T-helper 2 cell treated with Interferon-gamma antibody and Interleukin-4, amounts not matched to agents 100 ng/mL and 5 ng/mL, for 36 hours (primary cell): ENCODE data around the gene LPCAT1. TPM values are rescaled to one million over a fixed set of nuclear protein-coding genes. Genes with fewer than 3 reads are reported as not detected.
"Not testable (repeated sequence)": the region's sequence is repeated elsewhere in the genome, so short reads cannot be mapped to it uniquely, and the experiment has no call there.

Experiments used
- intact Hi-C: fragments of 100-400 bp; cut with micrococcal nuclease; formaldehyde crosslinking; loops from one replicate; pipeline ENCODE4 v1.15.1; 2023
- total RNA-seq: library from RNA; stranded (reverse); gene quantifications from 2 replicates; pipeline ENCODE4 v1.2.3, GENCODE V29; 2022

LPCAT1 gene
- total RNA-seq, 1 donor from 2014 or later: 73.9 TPM

DNA sequence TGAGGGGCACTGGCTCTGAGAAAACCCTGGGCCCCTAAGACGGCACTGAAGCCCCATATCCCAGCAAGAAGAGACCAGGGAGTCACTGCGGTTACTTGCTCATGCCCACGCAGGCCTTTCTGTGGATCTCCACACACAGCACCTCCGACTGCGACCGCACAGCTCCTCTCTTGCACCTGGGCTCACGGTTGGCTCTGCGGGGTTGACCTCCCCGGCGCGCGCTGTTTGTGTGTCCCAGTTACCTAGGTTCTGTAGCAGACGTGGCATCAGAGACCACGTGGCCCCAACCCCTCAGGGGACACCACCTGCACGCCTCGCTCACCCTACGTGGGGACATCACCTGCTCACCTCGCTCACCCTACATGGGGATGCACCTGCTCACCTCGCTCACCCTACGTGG is 12.7 kb downstream of the LPCAT1 start:
- intact Hi-C loops: no loop called here

DNA sequence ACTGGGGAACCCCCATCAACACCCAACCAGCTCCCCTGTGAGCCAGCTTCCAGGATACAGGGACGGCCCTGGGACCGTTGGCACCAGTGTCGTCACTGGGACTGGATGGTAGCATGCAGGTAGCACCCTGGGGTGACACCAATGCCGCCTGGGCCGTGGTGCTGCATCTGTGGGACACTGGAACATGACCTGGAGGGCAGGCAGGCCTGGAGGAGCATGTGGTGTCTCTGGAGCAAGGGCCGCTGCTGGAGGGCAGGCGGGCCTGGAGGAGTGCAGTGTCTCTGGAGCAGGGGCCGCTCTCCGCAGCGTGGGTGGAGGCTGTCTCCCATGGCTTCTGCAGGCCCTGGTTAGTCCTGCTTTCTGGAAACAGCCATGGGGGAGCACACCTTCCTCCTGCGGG is 13.1 kb downstream of the LPCAT1 start:
- intact Hi-C loops: no loop called here

GRCh38 chr5:1510151-1510561 is 13.6 kb downstream of the LPCAT1 start:
- intact Hi-C loops: no loop called here

- intact Hi-C loops: no loop called here
Measured at GRCh38 chr5:1509346-1510085, 14.2 kb downstream of the LPCAT1 start.

- intact Hi-C loops: no loop called here
Measured at GRCh38 chr5:1508659-1509290, 15.0 kb downstream of the LPCAT1 start.

DNA sequence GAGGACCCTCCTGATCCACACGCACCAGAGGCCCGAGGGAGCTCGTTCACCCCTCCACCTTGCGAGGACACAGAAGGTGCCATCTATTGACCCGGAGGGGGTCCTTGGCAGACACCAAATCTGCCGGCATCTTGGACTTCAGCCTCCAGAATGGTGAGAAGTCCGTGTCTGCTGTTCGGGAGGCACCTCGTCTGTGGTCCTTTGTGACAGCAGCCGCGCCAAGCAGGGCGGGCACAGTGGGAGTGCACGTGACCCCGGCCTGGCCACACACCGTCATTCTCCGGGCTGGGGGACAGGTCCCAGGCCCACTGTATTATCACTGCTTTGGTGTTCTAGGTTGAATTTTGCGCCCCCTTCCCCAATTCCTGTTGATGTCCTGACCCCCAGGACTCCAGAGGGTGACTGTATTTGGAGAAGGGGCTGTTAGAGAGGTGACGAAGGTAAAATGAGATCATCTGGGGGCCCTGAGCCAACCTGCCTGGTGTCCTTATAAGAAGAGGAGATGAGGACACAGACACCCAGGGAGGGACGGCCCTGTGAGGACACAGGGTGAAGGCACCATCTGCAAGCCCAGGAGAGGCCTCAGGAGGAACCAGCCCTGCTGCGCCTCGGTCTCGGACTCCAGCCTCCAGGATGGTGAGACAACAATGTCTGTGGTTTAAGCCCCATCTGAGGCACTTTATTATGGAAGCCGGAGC is 15.7 kb downstream of the LPCAT1 start:
- intact Hi-C loops: no loop called here

DNA sequence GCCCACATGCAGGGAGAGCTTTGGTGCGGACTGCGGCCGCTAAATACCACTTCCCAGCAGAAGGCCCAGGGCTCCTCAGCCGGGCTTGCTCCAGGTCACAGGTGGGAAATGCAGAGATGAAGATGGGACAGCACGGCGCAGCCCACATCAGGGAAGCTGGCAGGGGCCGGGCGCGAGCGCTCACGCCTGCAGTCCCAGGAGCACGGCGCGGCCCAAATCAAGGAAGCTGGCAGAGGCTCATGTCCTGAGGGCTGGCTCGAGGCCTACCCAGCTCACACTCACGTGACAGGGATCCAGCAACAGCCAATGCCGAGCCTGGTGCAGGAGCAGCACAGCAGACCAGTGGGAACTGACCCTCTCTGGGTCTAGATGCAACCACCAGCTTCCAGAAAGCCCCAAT is 16.3 kb downstream of the LPCAT1 start:
- intact Hi-C loops: no loop called here

DNA sequence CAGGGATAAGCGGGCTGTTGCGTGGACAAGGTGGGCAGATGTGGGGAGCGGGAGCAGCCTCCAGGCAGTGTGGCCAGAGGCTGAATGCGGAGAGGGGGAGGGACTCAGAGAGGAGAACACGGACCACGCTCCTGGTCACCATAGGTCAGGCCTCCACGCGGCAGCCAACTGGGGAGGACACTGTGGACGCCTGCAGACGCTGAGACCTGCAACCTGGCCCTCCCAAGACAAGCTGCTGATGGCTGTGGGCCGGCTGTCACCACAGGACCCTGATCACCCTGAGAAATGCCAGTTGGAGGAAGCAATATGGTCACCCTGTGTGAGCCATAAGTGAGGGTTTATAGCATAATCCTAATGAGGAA is 16.8 kb downstream of the LPCAT1 start:
- intact Hi-C loops: no loop called here

DNA sequence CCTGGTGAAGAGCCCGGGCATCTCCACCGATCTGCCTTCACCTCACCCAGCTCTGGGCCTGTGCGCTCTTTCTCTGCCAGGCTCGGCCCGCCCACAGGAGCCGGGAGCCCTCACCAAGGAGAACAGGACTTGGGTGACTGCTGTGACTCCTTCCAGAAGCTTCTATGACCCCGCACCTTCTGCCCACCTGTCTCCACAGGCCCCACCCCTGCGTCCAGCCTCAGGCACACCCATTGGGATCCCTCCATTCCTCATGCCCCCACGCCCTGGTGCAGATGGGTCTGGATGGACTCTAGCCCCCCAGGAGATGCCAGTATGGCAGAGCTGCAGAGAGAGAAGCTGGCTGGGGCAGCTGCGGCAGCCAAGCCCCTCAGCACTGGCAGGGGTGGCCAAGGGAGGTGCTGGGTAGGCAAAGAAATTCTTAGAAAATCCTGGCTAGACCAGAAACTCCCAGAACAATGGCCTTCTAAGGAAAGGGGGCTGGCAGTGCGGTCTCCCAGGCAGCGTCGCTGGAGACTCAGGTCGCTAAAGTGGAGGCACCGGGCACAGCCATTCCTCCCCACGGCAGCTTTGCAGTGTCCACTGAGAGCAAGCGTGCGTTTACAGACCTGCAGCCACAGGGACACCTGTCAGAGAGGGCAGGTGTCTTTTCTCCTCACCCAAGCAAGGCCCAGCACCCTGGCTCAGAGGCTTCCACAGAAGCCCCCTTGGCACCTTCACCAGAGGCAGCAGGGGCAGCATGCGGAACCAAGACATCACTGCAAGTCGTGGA is 17.3 kb downstream of the LPCAT1 start:
- intact Hi-C loops: no loop called here

GRCh38 chr5:1505506-1506241 is 18.1 kb downstream of the LPCAT1 start:
- intact Hi-C loops: no loop called here

- intact Hi-C loops: not testable (repeated sequence)
Measured at GRCh38 chr5:1505089-1505488, 18.7 kb downstream of the LPCAT1 start.

GRCh38 chr5:1504617-1505016 is 19.1 kb downstream of the LPCAT1 start:
- intact Hi-C loops: no loop called here

- intact Hi-C loops: no loop called here
Measured at GRCh38 chr5:1504069-1504595, 19.6 kb downstream of the LPCAT1 start.

DNA sequence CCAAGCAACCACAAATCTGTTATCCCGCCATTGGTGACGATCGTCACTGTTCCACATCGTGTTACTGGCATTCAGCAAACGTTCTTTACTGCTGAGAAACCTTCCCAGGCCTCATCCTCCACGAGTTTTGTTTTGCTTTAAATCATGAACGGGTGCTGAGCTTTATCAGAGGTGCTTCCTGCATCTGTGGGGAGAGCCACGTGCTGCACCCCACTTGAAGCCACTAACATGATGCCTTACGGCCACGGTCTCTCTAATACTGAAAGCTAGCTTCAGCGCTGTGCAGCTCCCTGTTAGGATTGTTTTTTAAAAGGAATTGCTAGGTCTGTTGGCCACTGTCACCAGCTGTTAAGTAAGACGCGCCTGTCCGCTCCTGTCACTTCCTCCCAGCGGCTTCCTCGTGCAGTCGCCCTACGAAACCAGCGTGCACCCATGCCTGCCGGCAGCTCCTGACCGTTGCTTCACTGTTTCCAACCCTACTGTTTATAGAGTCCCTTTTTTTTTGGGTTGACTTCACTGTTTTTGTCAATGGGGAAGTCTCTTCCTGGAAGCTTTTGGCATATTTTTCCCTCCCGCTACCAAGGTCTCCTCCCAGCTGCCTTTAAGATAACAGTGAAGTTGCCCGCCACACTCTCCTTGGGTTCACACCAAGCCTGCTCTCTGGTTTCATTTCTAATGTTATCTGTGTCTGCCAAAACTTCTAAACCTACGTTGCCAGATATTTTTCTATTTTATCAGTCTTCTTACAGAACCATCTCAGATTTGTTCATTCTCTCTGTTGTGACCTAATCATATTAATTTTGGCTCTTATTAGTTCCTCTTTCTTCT is 20.3 kb downstream of the LPCAT1 start:
- intact Hi-C loops: no loop called here

DNA sequence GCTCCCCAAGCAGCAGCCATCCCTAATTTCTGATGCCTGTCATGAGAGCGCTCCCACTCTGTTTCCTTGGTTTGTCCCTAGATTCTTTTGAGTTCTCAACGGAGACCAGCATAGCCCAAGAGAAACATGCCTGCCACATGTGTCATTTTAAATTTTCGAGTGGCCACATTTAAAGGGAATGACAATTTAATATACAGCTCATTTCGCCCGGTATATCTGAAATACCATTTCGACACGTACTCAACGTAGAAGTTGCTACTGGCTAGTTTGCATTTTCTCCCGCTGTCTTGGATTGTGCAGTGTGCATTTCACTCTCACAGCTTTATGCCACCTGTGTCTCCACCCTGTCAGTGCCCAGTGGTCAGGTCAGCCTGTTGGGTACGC is 21.0 kb downstream of the LPCAT1 start:
- intact Hi-C loops: no loop called here

DNA sequence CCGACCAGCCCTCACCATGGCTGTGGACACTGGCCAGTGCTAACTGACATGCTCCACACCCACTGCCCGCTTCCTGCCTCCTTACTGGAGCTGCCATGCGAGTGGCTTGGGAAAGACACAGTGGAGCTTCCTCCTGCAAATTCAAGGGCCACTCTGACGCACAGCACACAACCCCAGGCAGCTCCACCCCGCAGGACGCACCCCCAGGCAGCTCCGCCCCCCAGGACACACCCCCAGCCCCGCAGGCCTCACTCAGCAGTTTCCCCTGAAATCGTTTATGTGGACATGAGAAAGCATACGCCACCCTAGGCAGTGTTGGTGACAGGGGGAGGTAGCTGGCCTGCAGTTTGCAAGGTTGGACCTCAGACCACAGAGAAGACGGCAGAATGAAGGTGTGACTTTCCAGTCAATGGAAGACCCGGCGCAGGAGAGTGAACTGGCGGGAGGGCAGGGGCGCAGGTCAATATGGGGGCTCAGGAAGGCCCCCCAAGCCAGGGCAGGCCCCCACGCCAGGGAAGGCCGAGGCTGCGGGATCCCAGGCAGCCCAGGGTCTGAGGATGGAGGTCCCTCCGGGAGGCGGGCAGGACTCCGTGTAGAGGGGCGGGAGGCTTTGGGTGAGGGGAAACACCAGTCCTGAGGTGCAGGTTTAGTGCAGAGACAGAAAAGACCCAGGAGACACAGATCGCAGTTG is 21.6 kb downstream of the LPCAT1 start:
- intact Hi-C loops: no loop called here

DNA sequence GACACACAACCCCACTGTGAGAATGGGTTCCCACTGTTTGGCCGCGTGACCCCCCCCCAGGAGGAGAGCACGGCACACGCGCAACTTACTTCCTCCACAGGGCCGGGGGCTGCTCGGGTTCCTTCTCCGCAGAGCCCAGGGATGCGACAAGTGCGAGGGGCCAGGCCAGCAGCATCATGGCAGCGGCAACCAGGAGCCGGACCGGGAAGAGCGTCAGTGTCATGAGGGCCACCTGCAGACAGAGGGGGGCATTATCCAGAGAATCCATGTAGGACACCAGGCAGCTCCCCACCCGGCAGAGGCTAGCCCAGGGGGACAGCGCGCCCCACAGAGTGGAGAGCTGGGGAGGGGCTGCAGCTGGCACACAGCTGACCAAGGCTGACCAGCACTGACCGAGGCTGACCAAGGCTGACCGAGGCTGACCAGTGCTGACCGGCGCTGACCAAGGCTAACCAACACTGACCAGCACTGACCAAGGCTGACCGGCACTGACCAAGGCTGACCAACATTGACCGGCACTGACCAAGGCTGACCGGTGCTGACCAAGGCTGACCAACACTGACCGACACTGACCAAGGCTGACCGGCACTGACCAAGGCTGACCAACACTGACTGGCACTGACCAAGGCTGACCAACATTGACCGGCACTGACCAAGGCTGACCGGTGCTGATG is 22.3 kb downstream of the LPCAT1 start:
- intact Hi-C loops: no loop called here

DNA sequence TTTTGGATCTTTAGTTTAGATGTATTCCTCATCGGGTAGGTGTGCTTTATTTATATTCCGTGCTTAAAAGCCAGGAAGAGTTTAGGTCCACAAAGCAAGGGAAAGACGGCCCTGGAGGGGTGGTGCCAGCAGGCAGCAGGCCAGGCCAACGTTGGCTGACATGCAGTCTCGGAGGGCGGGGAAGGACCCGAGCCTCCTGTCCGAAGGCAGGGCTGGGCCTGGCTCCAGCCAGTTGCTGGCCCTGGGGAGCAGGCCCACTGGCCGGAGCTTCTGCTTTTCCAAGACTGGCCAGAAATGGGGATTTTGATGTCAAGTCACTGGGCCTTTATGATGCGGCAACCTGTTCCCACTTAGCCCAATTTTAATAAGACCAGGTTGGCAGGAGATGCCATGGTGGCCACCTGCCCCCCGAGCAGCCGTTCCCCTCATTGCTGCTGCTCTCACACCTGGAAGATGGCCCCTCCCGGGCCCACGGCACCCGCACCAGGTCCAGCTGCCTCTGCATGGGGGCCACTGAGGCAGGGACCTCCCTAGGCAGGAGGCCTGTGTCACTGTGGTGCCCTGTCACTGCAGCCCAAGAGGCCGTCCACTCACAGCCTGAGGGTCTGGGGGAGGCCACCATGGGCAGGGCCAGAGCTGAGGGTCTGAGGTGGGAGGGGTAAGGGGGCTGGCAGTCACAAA is 23.2 kb downstream of the LPCAT1 start:
- intact Hi-C loops: no loop called here
